ENCODE results near the gene OR10A6. TPM values are rescaled to one million over a fixed set of nuclear protein-coding genes. Genes with fewer than 3 reads are reported as not detected.

OR10A6 gene
- total and polyA plus RNA-seq, 5 donors, result not detected

DNA sequence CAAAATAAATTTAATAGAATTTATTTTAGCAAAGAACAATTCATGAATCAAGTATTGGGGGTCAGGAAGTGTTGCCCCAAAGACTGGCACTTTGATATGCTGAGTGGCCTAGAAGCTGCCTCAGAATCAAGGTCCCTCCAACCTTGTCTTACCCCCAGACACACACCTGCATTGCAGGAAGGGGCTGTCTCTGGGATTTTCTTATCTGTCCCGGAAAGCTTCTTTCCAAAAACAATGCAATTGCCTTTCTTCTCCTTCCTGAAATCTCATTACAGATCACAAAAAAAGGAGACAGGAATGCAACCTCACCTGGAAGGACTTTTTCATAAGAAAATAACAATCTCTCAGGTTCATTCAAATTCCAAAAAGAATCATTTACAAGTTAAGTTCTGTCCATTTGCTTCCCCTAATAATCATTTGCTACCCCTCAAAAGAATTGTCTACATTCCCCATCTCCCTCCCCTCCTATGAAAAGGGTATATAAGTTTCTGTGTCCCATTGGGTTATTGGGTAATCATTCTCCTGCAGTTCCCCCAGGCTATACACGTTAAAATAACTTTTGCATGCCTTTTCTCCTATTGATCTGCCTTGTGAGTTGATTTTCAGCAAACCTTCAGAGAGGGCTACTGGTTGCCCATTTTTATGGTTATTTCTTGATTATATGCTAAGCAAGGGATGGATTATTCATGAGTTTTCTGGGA is 21.3 kb downstream of the OR10A6 start:
- DNase-seq (no peak), ATAC-seq (no peak)
- intact Hi-C loops (cut with DNase I), result no loop called here
- H3K4me1 ChIP-seq (ENCODE audit: control insufficient read depth, insufficient read depth, low read length), result no peaks in the 10 kb centered on the region
- no peak overlapping the region for H3K27ac ChIP-seq (ENCODE audit: low read length)
- H3K27me3 ChIP-seq (ENCODE audit: control insufficient read depth, insufficient read depth), result no peaks in the 10 kb centered on the region
- no peak overlapping the region for H3K4me3 ChIP-seq (ENCODE audit: low read length)
- H3K9me3 ChIP-seq (ENCODE audit: control insufficient read depth, low read length), result no peaks in the 10 kb centered on the region
- WGBS, result 41% methylated on average over 2 of the region's 2 CpGs

GRCh38 chr11:7907121-7907520 is 23.9 kb downstream of the OR10A6 start:
- intact Hi-C loops (cut with DNase I), result no loop called here
- DNase-seq (no peak), ATAC-seq (no peak)
- Histone ChIP-seq H3K9me3 (ENCODE audit: control insufficient read depth, low read length) (no peaks in the 10 kb centered on the region), H3K4me1 (ENCODE audit: control insufficient read depth, insufficient read depth, low read length) (no peaks in the 10 kb centered on the region), H3K27me3 (ENCODE audit: control insufficient read depth, insufficient read depth) (no peaks in the 10 kb centered on the region), H3K4me3 (ENCODE audit: low read length) (no peak overlapping the region), H3K27ac (ENCODE audit: low read length) (no peak overlapping the region)
- WGBS, result 45% methylated on average over 3 of the region's 3 CpGs

DNA sequence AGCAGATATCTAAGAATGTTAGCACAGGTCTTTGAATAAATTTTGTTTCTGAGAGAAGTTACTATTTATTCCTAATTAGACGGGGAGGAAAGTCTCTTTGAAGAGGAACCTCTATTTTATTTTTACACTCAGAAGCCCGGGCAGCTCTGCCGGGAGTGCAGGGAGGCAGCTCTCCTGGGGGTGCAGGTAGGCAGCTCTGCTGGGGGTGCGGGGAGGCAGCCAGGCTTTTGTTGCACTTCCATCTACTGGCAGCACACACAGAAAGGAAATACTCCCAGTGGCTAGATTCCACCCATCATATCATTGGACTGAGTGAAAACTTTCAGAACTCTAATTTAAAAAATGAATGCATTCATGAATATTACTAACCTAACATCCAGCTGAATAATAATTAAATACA is 24.6 kb downstream of the OR10A6 start:
- Histone ChIP-seq H3K9me3 (ENCODE audit: control insufficient read depth, low read length) (no peaks in the 10 kb centered on the region), H3K27me3 (ENCODE audit: control insufficient read depth, insufficient read depth) (no peaks in the 10 kb centered on the region), H3K27ac (ENCODE audit: low read length) (no peak overlapping the region), H3K4me3 (ENCODE audit: low read length) (no peak overlapping the region), H3K4me1 (ENCODE audit: control insufficient read depth, insufficient read depth, low read length) (no peaks in the 10 kb centered on the region)
- DNase-seq (no peak), ATAC-seq (no peak)
- 29% methylated on average over 4 of the region's 4 CpGs for WGBS
- intact Hi-C loops (cut with DNase I), result no loop called here

DNA sequence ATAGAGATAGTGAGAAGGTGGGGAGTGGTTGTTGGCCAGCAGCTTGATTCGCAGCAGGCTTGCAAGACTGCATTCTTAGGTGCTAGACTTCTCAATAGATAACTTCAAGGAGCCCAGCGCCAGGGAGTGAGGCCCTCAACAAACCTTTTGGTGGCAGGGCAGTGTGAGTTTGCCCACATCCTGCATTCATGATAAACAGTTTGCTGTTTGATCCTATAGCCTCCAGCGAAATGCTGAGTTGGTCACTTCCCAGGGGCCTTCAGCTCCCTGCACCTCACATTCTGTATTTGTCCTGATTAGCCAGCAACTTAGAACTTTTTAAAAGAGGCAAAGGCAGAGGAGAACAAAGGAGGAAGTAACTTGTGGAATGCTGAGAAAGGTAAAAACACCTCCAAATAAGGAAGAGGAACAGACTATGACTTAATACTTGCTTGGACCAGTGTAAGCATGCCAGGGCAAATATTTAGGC is 25.1 kb downstream of the OR10A6 start:
- WGBS, result 44% methylated on average over 3 of the region's 3 CpGs
- Histone ChIP-seq H3K4me1 (ENCODE audit: control insufficient read depth, insufficient read depth, low read length) (no peaks in the 10 kb centered on the region), H3K27ac (ENCODE audit: low read length) (no peak overlapping the region), H3K4me3 (ENCODE audit: low read length) (no peak overlapping the region), H3K27me3 (ENCODE audit: control insufficient read depth, insufficient read depth) (no peaks in the 10 kb centered on the region), H3K9me3 (ENCODE audit: control insufficient read depth, low read length) (no peaks in the 10 kb centered on the region)
- ATAC-seq (no peak), DNase-seq (no peak)
- intact Hi-C loops (cut with DNase I), result no loop called here

- Histone ChIP-seq H3K9me3 (ENCODE audit: control insufficient read depth, low read length) (no peaks in the 10 kb centered on the region), H3K4me3 (ENCODE audit: low read length) (no peak overlapping the region), H3K4me1 (ENCODE audit: control insufficient read depth, insufficient read depth, low read length) (no peaks in the 10 kb centered on the region), H3K27ac (ENCODE audit: low read length) (no peak overlapping the region), H3K27me3 (ENCODE audit: control insufficient read depth, insufficient read depth) (no peaks in the 10 kb centered on the region)
- WGBS, result 72% methylated on average over 9 of the region's 9 CpGs
- no peak for ATAC-seq
- intact Hi-C loops (cut with DNase I), result no loop called here
- no peak for DNase-seq
Measured at GRCh38 chr11:7905549-7905948, 25.5 kb downstream of the OR10A6 start.

- no peak for ATAC-seq
- intact Hi-C loops (cut with DNase I), result no loop called here
- no peaks in the 10 kb centered on the region for H3K27me3 ChIP-seq (ENCODE audit: control insufficient read depth, insufficient read depth)
- no peaks in the 10 kb centered on the region for H3K9me3 ChIP-seq (ENCODE audit: control insufficient read depth, low read length)
- H3K4me1 ChIP-seq (ENCODE audit: control insufficient read depth, insufficient read depth, low read length), result no peaks in the 10 kb centered on the region
- DNase-seq, result no peak
- no peak overlapping the region for H3K27ac ChIP-seq (ENCODE audit: low read length)
- no peak overlapping the region for H3K4me3 ChIP-seq (ENCODE audit: low read length)
- 60% methylated on average over 3 of the region's 3 CpGs for WGBS
Measured at GRCh38 chr11:7904917-7905316, 26.2 kb downstream of the OR10A6 start.

DNA sequence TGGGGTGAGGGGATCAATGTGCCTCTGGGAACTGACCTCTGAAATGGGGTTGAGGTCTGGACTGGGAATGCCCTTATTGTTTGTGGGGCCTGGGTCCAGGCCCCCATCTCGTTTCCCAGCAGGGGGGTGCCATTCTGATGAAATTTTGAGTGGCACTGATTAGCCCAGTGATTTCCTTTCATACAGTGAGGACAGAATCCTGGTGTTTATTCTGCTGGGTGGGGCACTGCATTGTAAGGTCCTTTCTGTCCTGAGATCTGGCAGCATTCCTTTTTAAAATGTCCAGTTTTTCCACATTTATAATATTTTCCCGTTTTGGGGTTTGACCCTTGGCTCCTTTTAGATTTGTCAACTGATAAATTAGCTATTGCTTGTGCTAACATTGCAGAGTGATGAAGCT is 27.1 kb downstream of the OR10A6 start:
- no peak for ATAC-seq
- WGBS, result 33% methylated on average over 2 of the region's 2 CpGs
- intact Hi-C loops (cut with DNase I), result no loop called here

GRCh38 chr11:7901319-7901854 is 29.7 kb downstream of the OR10A6 start:
- Histone ChIP-seq H3K27ac (ENCODE audit: low read length) (no peak overlapping the region), H3K4me1 (ENCODE audit: control insufficient read depth, insufficient read depth, low read length) (no peaks in the 10 kb centered on the region), H3K27me3 (ENCODE audit: control insufficient read depth, insufficient read depth) (no peaks in the 10 kb centered on the region), H3K4me3 (ENCODE audit: low read length) (no peak overlapping the region), H3K9me3 (ENCODE audit: control insufficient read depth, low read length) (no peaks in the 10 kb centered on the region)
- 65% methylated on average over 3 of the region's 3 CpGs for WGBS
- ATAC-seq (no peak), DNase-seq (no peak)
- intact Hi-C loops (cut with DNase I), result no loop called here

More for the DNA sequence above, 27.1 kb downstream of the OR10A6 start:
- no peaks in the 10 kb centered on the region for H3K9me3 ChIP-seq (ENCODE audit: control insufficient read depth, low read length)
- DNase-seq, result no peak
- H3K4me3 ChIP-seq (ENCODE audit: low read length), result no peak overlapping the region
- H3K4me1 ChIP-seq (ENCODE audit: control insufficient read depth, insufficient read depth, low read length), result no peaks in the 10 kb centered on the region
- no peaks in the 10 kb centered on the region for H3K27me3 ChIP-seq (ENCODE audit: control insufficient read depth, insufficient read depth)
- no peak overlapping the region for H3K27ac ChIP-seq (ENCODE audit: low read length)

DNA sequence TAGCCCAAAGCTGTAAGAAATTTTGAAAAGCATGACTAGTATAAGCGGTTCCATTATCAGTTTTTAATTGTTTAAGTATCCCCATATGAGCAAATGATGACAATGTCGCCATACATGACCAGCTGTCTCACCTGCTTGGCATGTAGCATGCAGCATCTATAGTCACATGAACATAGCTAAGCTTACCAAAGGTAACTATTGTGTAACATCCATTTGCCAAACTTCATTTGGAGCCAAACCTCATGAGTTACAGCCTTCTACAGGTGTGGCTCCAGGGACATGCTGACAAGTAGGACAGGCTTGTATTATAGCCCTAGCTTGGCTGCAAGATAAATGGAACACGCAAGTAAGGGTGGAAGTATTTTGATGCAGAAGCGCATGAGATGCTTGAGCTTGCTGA is 30.4 kb downstream of the OR10A6 start:
- no peak for DNase-seq
- ATAC-seq, result no peak
- WGBS, result 84% methylated on average over 4 of the region's 4 CpGs
- H3K9me3 ChIP-seq (ENCODE audit: control insufficient read depth, low read length), result no peaks in the 10 kb centered on the region
- no peaks in the 10 kb centered on the region for H3K27me3 ChIP-seq (ENCODE audit: control insufficient read depth, insufficient read depth)
- H3K4me1 ChIP-seq (ENCODE audit: control insufficient read depth, insufficient read depth, low read length), result no peaks in the 10 kb centered on the region
- no peak overlapping the region for H3K4me3 ChIP-seq (ENCODE audit: low read length)
- H3K27ac ChIP-seq (ENCODE audit: low read length), result no peak overlapping the region
- intact Hi-C loops (cut with DNase I), result no loop called here

- Histone ChIP-seq H3K4me3 (ENCODE audit: low read length) (no peak overlapping the region), H3K27ac (ENCODE audit: low read length) (no peak overlapping the region), H3K4me1 (ENCODE audit: control insufficient read depth, insufficient read depth, low read length) (no peaks in the 10 kb centered on the region), H3K9me3 (ENCODE audit: control insufficient read depth, low read length) (no peaks in the 10 kb centered on the region), H3K27me3 (ENCODE audit: control insufficient read depth, insufficient read depth) (no peaks in the 10 kb centered on the region)
- intact Hi-C loops (cut with DNase I), result loop anchor here in 1 of 4 donors (10.0 kb wide), 1 partner anchor 195 kb away; no protein-coding TSS in a partner anchor
- 58% methylated on average over 4 of the region's 4 CpGs for WGBS
- DNase-seq (no peak), ATAC-seq (no peak)
Measured at GRCh38 chr11:7899418-7899817, 31.6 kb downstream of the OR10A6 start.

DNA sequence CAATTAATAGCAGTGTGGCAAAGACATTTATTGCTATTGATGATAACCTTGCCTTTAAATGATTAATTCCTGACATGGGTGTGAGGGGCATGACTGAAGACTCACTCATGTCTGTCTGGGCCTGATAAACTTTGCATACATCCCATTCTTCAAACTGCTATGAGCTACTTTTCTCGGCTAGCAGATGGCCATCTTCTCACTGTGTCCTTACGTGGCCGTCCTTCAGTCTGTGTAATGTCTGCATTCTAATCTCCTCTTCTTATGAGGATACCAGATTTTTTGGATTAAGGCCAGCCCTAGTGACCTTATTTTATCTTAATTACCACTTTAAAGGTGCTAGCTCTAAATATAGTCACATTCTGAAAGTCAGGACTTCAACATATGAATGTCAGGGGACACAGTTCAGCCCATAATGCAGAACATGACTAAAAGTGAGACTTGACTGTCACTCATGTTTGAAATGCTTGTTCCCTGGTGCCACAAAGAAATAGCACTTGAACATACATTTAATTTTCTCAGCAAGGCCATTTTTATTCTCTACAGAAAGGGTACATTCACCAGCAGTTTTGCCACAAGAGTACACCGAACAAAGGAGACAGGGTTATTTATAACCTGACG is 32.3 kb downstream of the OR10A6 start:
- no peak overlapping the region for H3K4me3 ChIP-seq (ENCODE audit: low read length)
- DNase-seq (no peak), ATAC-seq (peak in 1 of 2 donors; percentile 21)
- no peaks in the 10 kb centered on the region for H3K9me3 ChIP-seq (ENCODE audit: control insufficient read depth, low read length)
- 50% methylated on average over 5 of the region's 5 CpGs for WGBS
- no peaks in the 10 kb centered on the region for H3K4me1 ChIP-seq (ENCODE audit: control insufficient read depth, insufficient read depth, low read length)
- H3K27me3 ChIP-seq (ENCODE audit: control insufficient read depth, insufficient read depth), result no peaks in the 10 kb centered on the region
- no peak overlapping the region for H3K27ac ChIP-seq (ENCODE audit: low read length)
- intact Hi-C loops (cut with DNase I), result loop anchor here in 1 of 4 donors (10.0 kb wide), 1 partner anchor 196 kb away; no protein-coding TSS in a partner anchor

All from right cardiac atrium (tissue), 5 donors.